SKM-1 treated with dmso at 0.1 percent for 144 hours (cell line): Measurements from ENCODE around the gene PHOX2B.
A peak's percentile ranks its signal among the peaks of the same experiment; 100 is the strongest.

ENCODE experiments used
- DNase-seq: peaks from one replicate; lab custom pipeline; 2025; ENCODE audit not compliant: unreplicated experiment; lab: John Stamatoyannopoulos, UW

PHOX2B gene

GRCh38 chr4:41748571-41749475, at the start of gene PHOX2B:
Gene PHOX2B, minus strand, starts transcription at chr4:41748725. Its CDS starts 115 bp downstream, at chr4:41748610.
- no peak for DNase-seq

GRCh38 chr4:41797260-41797659, 48.7 kb upstream of the PHOX2B start:
- no peak for DNase-seq

- no peak for DNase-seq
These were observed 48.2 kb upstream of the PHOX2B start for GRCh38 chr4:41796545-41797210.

GRCh38 chr4:41795796-41796385, 47.4 kb upstream of the PHOX2B start:
- no peak for DNase-seq

GRCh38 chr4:41792166-41792565, 43.6 kb upstream of the PHOX2B start:
- no peak for DNase-seq

GRCh38 chr4:41791557-41791956, 43.0 kb upstream of the PHOX2B start:
- DNase-seq: no peak

GRCh38 chr4:41787931-41788330, 39.4 kb upstream of the PHOX2B start:
- DNase-seq: no peak

GRCh38 chr4:41785665-41786064, 37.1 kb upstream of the PHOX2B start:
- DNase-seq: no peak

GRCh38 chr4:41784191-41784979, 35.9 kb upstream of the PHOX2B start:
- DNase-seq: no peak

GRCh38 chr4:41776466-41776865, 27.9 kb upstream of the PHOX2B start:
- DNase-seq: no peak

- peak; percentile 4 for DNase-seq
These were observed 15.2 kb upstream of the PHOX2B start for GRCh38 chr4:41763729-41764128.

- no peak for DNase-seq
These were observed 10.4 kb upstream of the PHOX2B start for GRCh38 chr4:41758884-41759283.

GRCh38 chr4:41757521-41758156, 9.1 kb upstream of the PHOX2B start:
- DNase-seq: no peak

- DNase-seq: no peak
These were observed 5.4 kb upstream of the PHOX2B start for GRCh38 chr4:41753942-41754341.

- no peak for DNase-seq
These were observed 3.7 kb upstream of the PHOX2B start for GRCh38 chr4:41752081-41752836.

GRCh38 chr4:41751449-41752061, 3.0 kb upstream of the PHOX2B start:
- DNase-seq: no peak

- no peak for DNase-seq
These were observed 2.3 kb upstream of the PHOX2B start for GRCh38 chr4:41750626-41751448.

GRCh38 chr4:41750121-41750625, 1.6 kb upstream of the PHOX2B start:
- no peak for DNase-seq
